Renal cortical epithelial cell (primary cell): Measurements from ENCODE around the gene PTGDS. TPM values are rescaled to one million over a fixed set of nuclear protein-coding genes. Genes with fewer than 3 reads are reported as not detected.
A peak's percentile ranks its signal among the peaks of the same experiment; 100 is the strongest.

Source experiments
- DNase-seq: peaks from one replicate; pipeline ENCODE4 v3.0.0-alpha.2; 2011; ENCODE audit warnings: low read depth
- total RNA-seq: library from RNA; depleted of rRNA; stranded (reverse); fragments of >200 nt; gene quantifications from 2 replicates; pipeline ENCODE4 v1.2.3, GENCODE V29; 2014

Gene PTGDS
- total RNA-seq, 1 donor from 2014 or later, result 0.45 TPM

DNA sequence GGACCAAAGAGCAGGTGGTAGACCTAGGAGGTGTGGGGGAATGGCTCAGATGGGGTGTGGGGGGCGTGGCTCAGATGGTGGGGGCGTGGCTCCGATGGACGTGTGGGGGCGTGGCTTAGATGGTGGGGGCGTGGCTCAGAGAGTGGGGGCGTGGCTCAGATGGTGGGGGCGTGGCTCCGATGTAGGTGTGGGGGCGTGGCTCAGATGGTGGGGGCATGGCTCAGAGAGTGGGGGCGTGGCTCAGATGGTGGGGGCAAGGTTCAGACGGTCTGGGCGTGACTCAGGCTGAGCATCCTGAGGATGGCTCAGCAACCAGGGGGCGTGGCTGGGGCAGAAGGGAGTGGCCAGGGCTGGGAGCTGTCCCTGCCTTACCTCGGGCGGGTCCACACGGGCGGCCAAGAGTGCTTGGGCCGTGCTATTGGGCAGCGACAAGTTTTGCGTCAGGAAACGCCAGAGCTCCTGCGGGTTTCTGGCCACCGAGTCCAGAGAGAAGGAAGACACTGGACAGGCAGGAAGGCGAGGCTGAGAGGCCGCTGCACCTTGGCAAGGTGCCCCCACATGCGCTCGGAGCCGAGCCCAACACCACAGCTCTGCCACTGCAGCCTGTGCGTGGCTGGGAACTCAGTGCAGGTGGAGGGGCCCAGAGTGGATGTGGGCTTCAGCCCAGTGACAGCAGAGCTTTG is 44.8 kb downstream of the PTGDS start:
- peak; percentile 58 for DNase-seq

DNA sequence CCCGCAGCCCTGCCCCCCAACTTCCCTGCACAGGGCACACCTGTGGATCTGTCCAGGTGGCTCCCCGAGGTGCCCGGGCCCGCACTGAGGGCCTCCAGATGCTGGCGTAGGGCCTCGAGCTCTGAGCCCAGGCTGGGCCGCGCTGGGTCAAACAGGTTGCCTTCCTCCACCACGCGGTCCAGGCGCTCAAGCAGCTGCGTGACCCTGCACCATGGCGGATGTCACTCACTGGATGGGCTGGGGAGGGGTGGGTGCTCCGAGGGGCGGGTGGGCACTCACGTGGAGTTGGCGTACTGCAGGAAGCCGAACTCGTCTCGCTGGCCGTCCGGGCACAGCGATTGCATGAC is 45.3 kb downstream of the PTGDS start:
- no peak for DNase-seq

DNA sequence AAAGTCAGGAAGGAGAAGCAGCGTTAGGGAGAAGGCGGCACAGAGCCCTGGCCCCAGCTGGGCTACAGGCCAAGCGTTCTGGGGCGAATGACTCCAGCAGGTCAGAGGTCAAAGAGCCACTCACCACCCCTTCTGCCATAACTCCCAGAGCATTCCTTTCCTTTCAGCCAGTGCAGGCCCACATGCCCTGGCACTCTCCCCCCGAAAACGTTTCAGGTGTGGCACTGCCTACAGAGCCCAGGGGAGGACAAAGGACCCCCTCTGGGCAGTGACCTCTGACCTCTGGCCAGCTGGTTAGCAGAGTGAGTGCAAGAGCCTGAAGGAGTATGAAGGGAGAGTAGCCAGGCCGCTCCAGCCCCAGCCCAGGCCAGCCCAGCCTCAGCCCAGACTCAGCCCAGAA is 45.9 kb downstream of the PTGDS start:
- no peak for DNase-seq

DNA sequence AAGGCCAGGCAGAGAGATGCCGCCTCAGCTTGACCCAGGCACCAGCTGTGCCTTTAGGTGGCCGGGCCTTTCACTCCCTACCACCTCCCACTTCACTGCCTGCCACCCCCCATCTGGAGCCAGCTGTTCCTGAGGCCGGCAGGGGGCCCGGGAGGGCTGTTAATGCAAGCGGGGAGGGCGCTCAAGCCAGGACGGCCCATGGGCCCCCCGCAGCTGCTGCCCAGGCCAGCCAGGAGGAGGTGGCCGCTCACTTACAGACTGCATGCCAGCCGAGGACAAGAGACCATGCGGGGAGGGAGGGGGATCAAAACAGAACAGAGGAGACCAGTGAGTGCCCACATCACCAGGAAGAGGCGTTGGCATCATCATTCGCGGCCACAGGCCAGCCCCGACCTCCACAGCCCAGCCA is 46.3 kb downstream of the PTGDS start:
- no peak for DNase-seq

DNA sequence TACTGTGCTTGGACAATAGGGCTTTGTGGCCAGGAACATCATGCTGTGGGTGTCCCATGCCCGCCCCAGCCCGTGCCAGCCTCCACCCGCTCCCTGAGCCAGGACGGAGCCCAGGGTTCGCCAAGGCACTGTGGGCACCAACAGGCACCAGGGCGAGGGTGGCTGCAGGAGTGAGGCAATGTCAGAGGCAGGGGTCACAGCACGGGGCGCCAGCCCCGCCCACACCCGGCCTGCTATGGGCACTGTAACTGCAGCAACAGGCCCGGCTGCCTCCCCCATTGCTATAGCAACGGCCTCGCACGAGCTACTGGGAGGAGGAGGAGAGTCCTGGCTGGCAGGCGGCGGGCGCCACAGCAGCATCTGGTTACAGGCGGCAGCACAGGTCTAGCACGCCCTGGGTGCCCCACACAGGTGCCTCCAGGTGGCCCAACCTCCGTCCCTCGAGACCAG is 48.2 kb downstream of the PTGDS start:
- peak; percentile 75 for DNase-seq

DNA sequence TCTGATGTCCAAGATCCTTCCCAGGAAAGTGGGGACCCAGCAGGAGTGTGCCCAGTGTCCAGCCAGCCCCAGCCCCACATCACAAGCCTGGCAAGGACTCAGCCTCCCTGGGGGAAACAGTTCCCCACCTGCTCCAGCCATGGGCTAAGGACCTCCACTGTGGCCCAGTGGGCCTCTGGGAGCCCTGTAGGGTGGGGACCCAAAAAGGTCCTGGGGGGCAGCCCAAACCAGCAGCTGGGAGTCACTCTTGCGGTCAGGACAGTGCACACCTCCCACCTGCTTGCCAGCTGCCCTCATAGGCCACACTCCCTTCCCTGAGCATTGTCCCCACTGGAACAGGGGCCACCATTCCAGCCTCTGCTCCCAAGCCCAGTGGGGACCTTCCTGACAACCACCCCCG is 49.1 kb downstream of the PTGDS start:
- DNase-seq, result no peak

DNA sequence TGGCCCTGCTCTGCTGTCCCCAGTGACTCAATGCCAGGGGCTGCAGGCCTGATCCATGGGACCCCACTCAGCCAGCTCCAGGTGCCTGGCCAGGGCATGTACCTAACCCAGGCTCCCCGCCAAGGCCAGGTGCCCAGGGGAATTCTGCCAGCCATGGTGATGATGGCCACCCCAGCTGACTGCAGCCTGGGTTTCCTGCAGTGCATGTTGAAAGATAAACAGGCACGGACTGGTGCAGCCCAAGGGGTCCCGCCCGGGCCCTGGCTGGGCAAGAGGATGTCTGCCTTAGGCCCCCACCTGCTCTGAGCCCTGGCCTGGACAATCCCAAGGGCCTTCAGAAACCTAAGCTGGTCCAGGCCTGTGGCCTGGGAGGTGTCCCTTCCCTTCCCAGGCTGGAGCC is 49.5 kb downstream of the PTGDS start:
- DNase-seq, result no peak

DNA sequence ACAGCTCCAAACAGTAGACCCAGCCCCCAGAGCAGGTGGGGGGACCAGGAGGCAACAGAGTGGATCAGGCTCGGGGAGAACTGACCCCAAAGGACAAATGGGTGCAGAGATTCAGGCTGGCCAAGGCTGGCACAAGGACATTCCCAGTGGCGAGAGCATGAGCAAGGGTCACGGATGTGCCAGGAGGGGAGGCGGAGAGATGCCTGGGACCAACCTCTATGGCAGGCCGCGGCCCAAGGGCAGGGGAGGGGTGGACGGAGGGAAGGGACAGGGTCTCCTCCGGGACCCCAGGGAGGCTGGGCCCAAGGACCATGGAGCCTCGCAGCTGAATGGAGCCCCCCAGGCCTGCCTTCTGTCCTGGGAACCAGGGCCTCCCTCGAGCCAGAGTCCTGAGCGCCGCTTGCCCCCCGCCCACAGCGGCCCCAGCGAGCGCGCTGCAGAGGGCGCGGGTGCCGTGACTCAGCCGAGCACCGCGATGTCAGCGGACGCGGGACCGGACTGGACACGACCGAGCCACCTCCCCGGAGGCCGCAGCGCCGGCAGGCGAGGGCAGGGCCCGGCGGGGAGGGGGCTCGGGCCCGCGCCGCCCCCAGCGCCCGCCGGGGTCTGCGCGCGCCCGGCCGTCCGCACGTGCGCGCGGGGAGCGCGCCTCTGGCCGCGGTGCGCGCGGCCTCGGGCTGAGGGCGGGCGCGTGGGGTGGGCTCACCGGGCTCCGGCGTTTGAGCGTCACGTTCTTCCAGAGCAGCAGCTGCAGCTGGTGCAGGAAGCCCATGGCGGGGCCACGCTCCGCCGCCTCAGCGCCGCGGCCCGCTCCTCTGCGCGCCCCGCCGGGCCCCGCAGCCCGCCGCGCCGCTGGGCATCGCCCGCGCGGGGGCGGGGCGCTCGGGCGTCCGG is 50.3 kb downstream of the PTGDS start, which contains the start of gene ABCA2:
Gene ABCA2, minus strand, starts transcription at position 869 of the 894 bp plus-strand sequence. Its CDS starts 97 bp downstream, at position 772.
- DNase-seq, result no peak

DNA sequence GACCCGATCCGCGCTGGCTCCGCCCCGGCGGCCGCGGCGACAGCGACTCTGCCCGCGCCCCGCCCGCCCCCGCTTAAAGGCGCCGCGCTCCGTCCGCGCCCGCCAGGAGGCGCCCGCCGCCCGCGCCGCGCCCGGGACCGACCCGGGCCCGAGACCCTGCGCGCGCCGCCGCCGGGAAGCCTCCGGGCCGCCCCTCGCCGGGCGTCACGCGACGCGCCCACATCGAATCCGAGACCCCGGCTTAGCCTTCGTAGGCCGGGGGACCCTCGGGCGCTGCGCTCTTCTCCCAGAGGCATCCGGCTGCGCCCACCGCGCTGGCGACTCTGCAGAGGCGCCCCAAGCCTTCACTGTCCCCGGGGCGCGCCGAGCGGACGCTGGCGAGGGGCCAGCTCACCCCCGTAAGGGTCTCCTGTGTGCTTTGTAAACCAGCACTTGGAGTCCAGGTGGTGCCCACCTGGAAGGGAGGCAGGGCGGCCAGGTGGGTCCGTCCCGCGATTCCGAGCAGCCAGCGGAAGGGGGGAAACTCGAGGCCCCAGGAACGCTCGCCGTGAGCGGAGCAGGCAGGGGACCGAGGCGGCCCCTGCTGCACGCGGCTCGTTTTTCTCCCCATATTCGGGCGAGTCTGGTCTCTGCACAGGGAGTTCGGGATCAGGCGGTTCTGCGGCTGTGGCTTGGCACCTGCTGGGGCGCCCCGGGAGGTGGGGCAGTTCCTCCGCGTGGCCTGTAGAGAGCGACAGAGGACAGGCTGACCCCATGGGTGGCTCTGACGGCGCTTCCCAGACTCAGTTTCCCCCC is 51.2 kb downstream of the PTGDS start:
- peak; percentile 19 for DNase-seq

DNA sequence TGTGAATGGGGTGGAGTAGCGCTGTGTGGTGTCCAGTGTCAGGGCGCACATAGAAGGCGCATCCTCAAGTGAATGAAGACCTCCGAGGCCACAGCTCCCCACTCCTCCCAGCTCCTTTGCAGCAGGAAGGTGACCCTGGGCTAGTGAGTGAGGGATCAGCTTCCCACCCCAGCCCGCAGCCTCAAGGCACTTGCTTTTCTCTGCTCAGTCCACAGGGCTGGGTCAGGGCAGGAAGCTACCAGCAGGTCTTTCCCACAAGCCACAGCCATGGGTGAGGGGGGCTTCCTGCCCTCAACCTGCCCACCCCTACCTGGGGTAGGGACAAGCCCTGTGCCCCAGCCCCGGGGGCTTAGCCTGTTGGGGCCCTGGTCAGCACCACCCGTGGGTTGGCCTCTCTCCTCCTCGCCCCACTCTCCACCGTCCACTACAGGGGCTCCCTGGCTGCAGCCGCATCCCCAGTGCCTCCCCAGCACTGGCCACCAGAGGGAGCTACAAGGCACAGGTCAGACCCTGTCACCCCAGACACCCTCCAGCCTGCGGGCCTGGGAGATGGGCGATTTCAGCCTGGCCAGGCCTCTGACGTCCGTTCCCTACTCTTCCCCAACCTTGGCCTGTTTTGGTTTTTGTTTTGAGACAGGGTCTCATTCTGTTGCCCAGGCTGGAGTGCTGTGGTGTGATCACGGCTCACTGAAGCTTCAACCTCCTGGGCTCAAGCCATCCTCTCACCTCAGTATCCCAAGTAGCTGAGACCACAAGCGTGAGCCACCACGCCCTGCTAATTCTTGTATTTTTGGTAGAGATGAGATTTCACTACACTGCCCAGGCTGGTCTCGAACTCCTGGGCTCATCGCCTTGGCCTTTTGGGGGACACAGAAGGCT is 52.0 kb downstream of the PTGDS start:
- peak; percentile 29 for DNase-seq

DNA sequence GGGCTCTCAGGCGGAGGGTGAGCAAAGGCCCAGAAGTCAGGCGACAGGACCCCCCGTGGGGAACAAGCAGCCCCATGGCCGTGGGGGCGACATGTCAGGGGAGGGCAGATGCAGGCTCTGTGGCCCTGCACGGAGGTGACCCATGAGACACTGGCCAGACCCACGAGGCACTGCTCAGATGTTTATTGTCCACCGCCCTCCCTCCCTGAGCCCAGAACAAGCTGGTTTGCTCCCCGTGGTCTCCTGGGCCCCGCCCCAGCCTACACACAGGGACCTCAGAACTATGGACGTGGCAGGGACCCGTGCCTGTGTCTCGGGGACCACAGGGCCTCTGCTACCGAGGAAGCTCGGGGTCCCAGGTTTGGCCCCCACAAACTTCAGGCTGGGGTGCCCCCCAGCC is 52.7 kb downstream of the PTGDS start:
- DNase-seq, result no peak

DNA sequence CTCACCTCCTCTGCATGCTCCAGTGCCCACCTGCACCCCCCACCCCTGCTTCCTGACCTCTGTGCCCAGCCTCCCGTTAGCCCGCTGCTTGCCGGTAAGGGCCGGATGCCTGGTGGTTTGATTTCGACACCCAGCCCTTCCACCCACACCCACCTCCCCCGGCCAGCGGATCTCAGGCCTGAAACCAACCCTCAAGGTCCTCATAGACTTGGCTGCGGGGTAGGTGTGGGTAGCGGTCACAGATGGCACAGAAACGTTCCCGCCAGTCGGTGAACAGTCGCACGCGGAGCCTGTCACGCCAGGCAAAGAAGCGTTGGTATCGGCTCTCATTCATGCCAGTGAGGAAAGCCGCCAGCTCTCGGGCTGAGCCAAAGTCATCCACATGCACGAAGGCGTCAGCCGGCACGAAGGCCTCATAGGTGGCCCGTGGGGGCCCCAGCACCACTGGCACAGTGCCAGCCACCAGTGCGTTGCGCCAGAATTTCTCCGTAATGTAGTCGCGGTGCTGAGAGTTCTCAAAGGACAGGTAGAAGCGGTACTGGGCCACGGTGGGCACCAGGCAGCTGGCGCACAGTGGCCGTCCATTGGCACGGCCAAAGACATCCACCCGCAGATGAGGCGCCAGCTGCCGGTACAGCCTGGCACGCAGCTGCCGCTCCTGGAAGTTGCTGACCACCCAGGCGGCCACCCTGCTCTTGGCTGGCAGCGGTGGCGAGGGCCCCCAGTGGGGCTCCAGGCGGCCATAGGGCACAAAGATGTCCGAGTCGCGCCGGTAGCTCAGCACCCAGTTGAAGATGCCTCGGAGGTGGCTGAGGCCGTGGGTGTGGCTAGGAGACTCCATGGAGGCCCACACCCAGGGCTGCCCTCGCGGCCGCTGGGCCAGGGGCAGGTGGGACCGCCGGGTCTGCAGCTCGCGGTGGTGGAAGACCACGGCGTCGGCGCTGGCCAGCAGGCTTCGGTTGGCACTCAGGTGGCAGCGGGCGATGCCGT is 53.5 kb downstream of the PTGDS start:
- peak; percentile 71 for DNase-seq

Other genes with a start within 250 kb of the PTGDS start
- gene LCN10, start 234.6 kb upstream of the PTGDS start, total RNA-seq, result not detected in 2 replicates
- gene LCN6, start 229.0 kb upstream of the PTGDS start, total RNA-seq, result not detected in 2 replicates
- not detected in 2 replicates for gene LCN8, start 219.3 kb upstream of the PTGDS start, total RNA-seq
- gene LCN15, start 213.0 kb upstream of the PTGDS start, total RNA-seq, result not detected in 2 replicates
- 29.9 and 115 TPM in 2 replicates for gene TMEM141, start 186.2 kb upstream of the PTGDS start, total RNA-seq
- 0.94 TPM in 1 of 2 replicates, not detected in the other for gene CCDC183, start 181.2 kb upstream of the PTGDS start, total RNA-seq
- 51.1 and 61.0 TPM in 2 replicates for gene RABL6, start 169.6 kb upstream of the PTGDS start, total RNA-seq
- 0.35 and 1.8 TPM in 2 replicates for gene AJM1, start 135.0 kb upstream of the PTGDS start, total RNA-seq
- gene PHPT1, start 128.1 kb upstream of the PTGDS start, total RNA-seq, result 81.7 and 82.1 TPM in 2 replicates
- 0.87 and 6.8 TPM in 2 replicates for gene MAMDC4, start 125.2 kb upstream of the PTGDS start, total RNA-seq
- gene EDF1, start 111.2 kb upstream of the PTGDS start, total RNA-seq, result 372 and 398 TPM in 2 replicates
- gene TRAF2, start 91.0 kb upstream of the PTGDS start, total RNA-seq, result 16.3 and 21.9 TPM in 2 replicates
- 195 and 249 TPM in 2 replicates for gene FBXW5, start 32.8 kb upstream of the PTGDS start, total RNA-seq
- gene C8G, start 32.3 kb upstream of the PTGDS start, total RNA-seq, result 0.10 and 1.7 TPM in 2 replicates
- gene LCN12, start 25.2 kb upstream of the PTGDS start, total RNA-seq, result 0.40 TPM in 1 of 2 replicates, not detected in the other
- not detected in 2 replicates for gene LCNL1, start 5.5 kb downstream of the PTGDS start, total RNA-seq
- 13.6 and 26.9 TPM in 2 replicates for gene PAXX, start 14.9 kb downstream of the PTGDS start, total RNA-seq
- 0.85 and 1.9 TPM in 2 replicates for gene CLIC3, start 19.1 kb downstream of the PTGDS start, total RNA-seq
- gene ABCA2, start 50.7 kb downstream of the PTGDS start, total RNA-seq, result 7.5 and 53.0 TPM in 2 replicates
- not detected in 2 replicates for gene FUT7, start 54.6 kb downstream of the PTGDS start, total RNA-seq
- 7.1 and 21.6 TPM in 2 replicates for gene NPDC1, start 68.7 kb downstream of the PTGDS start, total RNA-seq
- 0.17 and 0.35 TPM in 2 replicates for gene ENTPD2, start 76.6 kb downstream of the PTGDS start, total RNA-seq
- 0.99 and 12.0 TPM in 2 replicates for gene SAPCD2, start 93.1 kb downstream of the PTGDS start, total RNA-seq
- 6.4 and 7.1 TPM in 2 replicates for gene UAP1L1, start 100.0 kb downstream of the PTGDS start, total RNA-seq
- gene MAN1B1, start 109.5 kb downstream of the PTGDS start, total RNA-seq, result 67.6 and 71.4 TPM in 2 replicates
- gene DPP7, start 137.2 kb downstream of the PTGDS start, total RNA-seq, result 42.3 and 70.2 TPM in 2 replicates
- 0.30 TPM in 1 of 2 replicates, not detected in the other for gene GRIN1, start 161.7 kb downstream of the PTGDS start, total RNA-seq
- gene LRRC26, start 192.5 kb downstream of the PTGDS start, total RNA-seq, result not detected in 2 replicates
- not detected in 2 replicates for gene TMEM210, start 194.6 kb downstream of the PTGDS start, total RNA-seq
- 10.4 and 28.9 TPM in 2 replicates for gene ANAPC2, start 211.1 kb downstream of the PTGDS start, total RNA-seq
- gene SSNA1, start 211.2 kb downstream of the PTGDS start, total RNA-seq, result 45.5 and 76.2 TPM in 2 replicates
- gene TPRN, start 223.2 kb downstream of the PTGDS start, total RNA-seq, result 4.5 and 10.6 TPM in 2 replicates
- gene TMEM203, start 228.1 kb downstream of the PTGDS start, total RNA-seq, result 30.2 and 42.8 TPM in 2 replicates
- gene NDOR1, start 228.2 kb downstream of the PTGDS start, total RNA-seq, result 2.3 and 6.2 TPM in 2 replicates
- gene RNF208, start 244.7 kb downstream of the PTGDS start, total RNA-seq, result 1.2 TPM in 1 of 2 replicates, not detected in the other
- 0.20 and 0.87 TPM in 2 replicates for gene CYSRT1, start 247.7 kb downstream of the PTGDS start, total RNA-seq
- 0.15 and 0.52 TPM in 2 replicates for gene RNF224, start 250.0 kb downstream of the PTGDS start, total RNA-seq